GM12878 (cell line): ENCODE data around the gene DNAJC6. TPM values are rescaled to one million over a fixed set of nuclear protein-coding genes. Genes with fewer than 3 reads are reported as not detected.

Experiments used
- ATAC-seq: fragments of 200-7000 bp; cut with Tn5 transposase; 3 replicates; pipeline ENCODE4 v1.9.1; 2020; ENCODE audit warnings: mild to moderate bottlenecking, moderate library complexity
- BruUV-seq: library from RNA; stranded (reverse); fragments of 400-500 nt; replicated peaks from 2 replicates; lab custom pipeline; 2021; lab: Mats Ljungman, UMichigan
- CTCF ChIA-PET: fragments of 300-600 bp; sonication (Branson Sonifier 250); formaldehyde crosslinking; extraction: SDS; loops from one replicate; lab custom pipeline; 2021; ENCODE audit warnings: inconsistent platforms; lab: Yijun Ruan, JAX
- POLR2A ChIA-PET: fragments of 350-600 bp; formaldehyde crosslinking; extraction: SDS; loops from one replicate; lab custom pipeline; 2021; ENCODE audit warnings: inconsistent platforms; lab: Charles Lee
- RAD21 ChIA-PET: fragments of 300-600 bp; sonication (Branson Sonifier 250); formaldehyde crosslinking; loops from one replicate; lab custom pipeline; 2023; ENCODE audit warnings: antibody characterized with exemption; ENCODE audit not compliant: unreplicated experiment; lab: Charles Lee
- SMC1A ChIA-PET: fragments of 300-600 bp; sonication (Branson Sonifier 250); formaldehyde crosslinking; loops from one replicate; lab custom pipeline; 2023; ENCODE audit not compliant: unreplicated experiment, uncharacterized antibody; lab: Charles Lee
- DNase-seq: peaks from one replicate; pipeline ENCODE4 v3.0.0-alpha.2; 2011; ENCODE audit warnings: low read depth, low spot score
- FAIRE-seq: peaks from 3 replicates; lab custom pipeline; 2011; peaks lifted over from hg19 to GRCh38; lab: Jason Lieb, UNC
- H2AFZ ChIP-seq: 2 replicates; pipeline ENCODE4 v1.6.0; 2011; ENCODE audit warnings: low read depth, low read length, control low read depth; ENCODE audit not compliant: control insufficient read depth
- H3K27ac ChIP-seq: 2 replicates; pipeline ENCODE4 v1.5.1; 2011; ENCODE audit warnings: control low read depth; ENCODE audit not compliant: control insufficient read depth, insufficient read depth
- H3K27me3 ChIP-seq, 2 experiments: replicated peaks in 1 of 2; 2 replicates each; pipeline versions ENCODE4 v1.6.0 to v1.6.1; 2011; ENCODE audit warnings: low read length in 1 of 2; ENCODE audit not compliant: control insufficient read depth in 2 of 2, insufficient read depth in 2 of 2
- H3K36me3 ChIP-seq, 2 experiments: 2 replicates each; pipeline ENCODE4 v1.5.1; 2011; ENCODE audit warnings: low read length in 1 of 2; ENCODE audit not compliant: control insufficient read depth in 2 of 2, insufficient read depth in 2 of 2
- H3K4me1 ChIP-seq: 2 replicates; pipeline ENCODE4 v1.6.1; 2011; ENCODE audit warnings: mild to moderate bottlenecking, low read length, moderate library complexity, mixed read lengths; ENCODE audit not compliant: control insufficient read depth, insufficient read depth
- H3K4me2 ChIP-seq: 2 replicates; pipeline ENCODE4 v1.6.0; 2011; ENCODE audit warnings: control low read depth; ENCODE audit not compliant: control insufficient read depth, insufficient read depth
- H3K4me3 ChIP-seq: fragments of 200-600 bp; sonication (generic); 2 replicates; pipeline ENCODE4 v1.5.1; 2016
- H3K79me2 ChIP-seq: 2 replicates; pipeline ENCODE4 v1.6.0; 2011; ENCODE audit warnings: low read length; ENCODE audit not compliant: control insufficient read depth, insufficient read depth
- H3K9ac ChIP-seq: 2 replicates; pipeline ENCODE4 v1.8.0; 2011; ENCODE audit warnings: low read length, control low read depth, mixed read lengths; ENCODE audit not compliant: control insufficient read depth, insufficient read depth
- H3K9me3 ChIP-seq: replicated peaks from 3 replicates; pipeline ENCODE4 v1.5.1; 2011; ENCODE audit warnings: mild to moderate bottlenecking, low read length; ENCODE audit not compliant: control insufficient read depth, insufficient read depth
- H4K20me1 ChIP-seq: 2 replicates; pipeline ENCODE4 v1.6.0; 2011; ENCODE audit not compliant: control insufficient read depth, insufficient read depth
- CEBPB ChIP-seq, 2 experiments: fragments of 150-350 bp in 1 of 2; IDR thresholded peaks; 2 replicates each; pipeline ENCODE4 v1.6.1; 2012 to 2014; ENCODE audit warnings: low read depth in 2 of 2, low read length in 2 of 2, borderline replicate concordance in 1 of 2, inconsistent platforms in 1 of 2
- FOXM1 ChIP-seq: IDR thresholded peaks from 2 replicates; pipeline ENCODE4 v1.6.1; 2012; ENCODE audit warnings: low read depth, mild to moderate bottlenecking, inconsistent platforms, low read length, moderate library complexity
- MTA3 ChIP-seq: IDR thresholded peaks from 2 replicates; pipeline ENCODE4 v1.6.1; 2012; ENCODE audit warnings: low read length, inconsistent platforms, borderline replicate concordance
- NFYB ChIP-seq: IDR thresholded peaks from 2 replicates; pipeline ENCODE4 v1.6.1; 2011; ENCODE audit warnings: low read depth, mild to moderate bottlenecking, low read length, improper control_type of control experiment, moderate library complexity; ENCODE audit not compliant: insufficient read depth
- POLR2AphosphoS2 ChIP-seq: IDR thresholded peaks from 2 replicates; pipeline ENCODE4 v1.6.1; 2011; ENCODE audit warnings: low read depth, mild to moderate bottlenecking, low read length, improper control_type of control experiment, moderate library complexity
- RCOR1 ChIP-seq: conservative IDR thresholded peaks from 2 replicates; pipeline ENCODE4 v1.6.1; 2012; ENCODE audit warnings: low read depth, low read length, improper control_type of control experiment
- RELA ChIP-seq: fragments of 450-650 bp; IDR thresholded peaks from 2 replicates; pipeline ENCODE4 v1.8.0; 2014; ENCODE audit warnings: borderline replicate concordance; ENCODE audit not compliant: partially characterized antibody
- SPI1 ChIP-seq: IDR thresholded peaks from 2 replicates; pipeline ENCODE4 v1.6.1; 2011; ENCODE audit warnings: low read depth, mild to moderate bottlenecking, low read length, moderate library complexity, borderline replicate concordance; ENCODE audit not compliant: insufficient read depth
- SREBF1 ChIP-seq: IDR thresholded peaks from 2 replicates; pipeline ENCODE4 v1.6.1; 2012; ENCODE audit warnings: mild to moderate bottlenecking, low read length
- STAT3 ChIP-seq: IDR thresholded peaks from 2 replicates; pipeline ENCODE4 v1.6.1; 2011; ENCODE audit warnings: low read depth, low read length, improper control_type of control experiment
- TARDBP ChIP-seq: IDR thresholded peaks from 2 replicates; pipeline ENCODE4 v1.6.1; 2016; ENCODE audit warnings: borderline replicate concordance
- YY1 ChIP-seq: IDR thresholded peaks from 2 replicates; pipeline ENCODE4 v1.6.1; 2011; ENCODE audit warnings: low read depth, mild to moderate bottlenecking, low read length
- ZBED1 ChIP-seq: IDR thresholded peaks from 2 replicates; pipeline ENCODE4 v1.6.1; 2016; ENCODE audit warnings: borderline replicate concordance
- ZNF274 ChIP-seq: IDR thresholded peaks from one replicate; pipeline ENCODE4 v1.8.0; 2011; ENCODE audit not compliant: insufficient read length, insufficient read depth
- WGBS: methylation state at CpG from one replicate; pipeline ENCODE4 v1.1.6; 2016; ENCODE audit warnings: low lambda C conversion rate; ENCODE audit not compliant: insufficient replicate concordance, insufficient coverage; ENCODE audit errors: missing lambda C conversion rate; 5-methylcytosine and 5-hydroxymethylcytosine counted together
- in situ Hi-C: fragments of 300-500 bp; cut with MboI; formaldehyde crosslinking; loops from 9 replicates; pipeline ENCODE4 v1.14.3; 2018; ENCODE audit warnings: mixed read lengths
- intact Hi-C: fragments of 100-400 bp; cut with micrococcal nuclease; formaldehyde crosslinking; loops from one replicate; pipeline ENCODE4 v1.14.2; 2022; ENCODE audit not compliant: unreplicated experiment
- polyA plus RNA-seq, 11 experiments: library from polyadenylated mRNA; depleted of rRNA in 4 of 11; unstranded in 6 of 11; stranded (reverse) in 5 of 11; fragments of >200 nt; fragmentation: Nextera tagmentation in 4 of 11; fragmentation: Illumina TruSeq in 1 of 11; extraction: Ambion mirVana in 4 of 11; extraction: Trizol in 1 of 11; gene quantifications; 1 replicate in 1 of 11; 2 replicates in 10 of 11; pipeline versions ENCODE4 v1.2.1 to v1.2.3, GENCODE V29; 2011 to 2016; ENCODE audit warnings: inconsistent platforms in 2 of 11, missing spikeins in 2 of 11, low read depth in 1 of 11
- total RNA-seq, 4 experiments: library from RNA; depleted of rRNA in 3 of 4; stranded (reverse); fragments of >200 nt in 3 of 4; fragmentation: Illumina TruSeq in 1 of 4; extraction: Trizol in 1 of 4; gene quantifications; 2 replicates each; pipeline versions ENCODE4 v1.2.1 to v1.2.3, GENCODE V29; 2013 to 2021
- TF ChIP-seq, protein P1 (sequence below): IDR thresholded peaks from 2 replicates; pipeline ENCODE4 v1.6.1; 2011; ENCODE audit warnings: low read depth, mild to moderate bottlenecking, low read length, moderate library complexity, borderline replicate concordance; ENCODE audit errors: extremely low read depth
- TF ChIP-seq, protein P2 (sequence below): fragments of 450-650 bp; IDR thresholded peaks from 2 replicates; pipeline ENCODE4 v1.6.1; 2017; ENCODE audit warnings: mild to moderate bottlenecking, moderate library complexity
- TF ChIP-seq, protein P3 (sequence below): fragments of 450-650 bp; IDR thresholded peaks from 2 replicates; pipeline ENCODE4 v1.6.1; 2017; ENCODE audit warnings: borderline replicate concordance

DNAJC6 gene
- total and polyA plus RNA-seq, 10 of the 15 experiments (the other 5 are each of a cell fraction or from before 2014, with no cell fraction given): 0.08 to 4.3 (median 2.7) TPM

DNA sequence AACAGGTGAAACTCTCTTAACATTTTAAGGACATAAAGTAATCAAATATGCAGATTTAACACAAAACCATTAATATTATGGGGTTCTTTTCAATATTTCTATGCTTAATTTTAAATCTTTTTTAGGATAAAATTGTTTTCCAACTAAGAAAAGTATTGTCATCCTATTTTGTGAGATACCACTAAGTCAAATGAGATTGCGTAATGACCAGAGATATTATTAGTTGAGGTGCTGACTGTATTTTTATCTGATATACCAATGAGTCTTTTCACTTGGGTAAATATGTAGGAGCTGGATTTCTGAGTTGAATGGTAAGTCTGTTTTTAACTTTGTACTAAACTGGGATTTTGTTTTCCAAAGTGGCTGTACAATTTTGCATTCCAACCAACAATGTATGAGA lies 136.5 kb downstream of the DNAJC6 start:
- Histone ChIP-seq H3K4me1 (no peaks in the 10 kb centered on the region), H3K4me3 (no peak overlapping the region), H3K27ac (no peak overlapping the region), H3K79me2 (no peaks in the 10 kb centered on the region), H3K9me3 (no peaks in the 10 kb centered on the region), H3K4me2 (no peak overlapping the region), H3K27me3 (no peaks in the 10 kb centered on the region), H4K20me1 (no peaks in the 10 kb centered on the region), H3K9ac (no peak overlapping the region), H2AFZ (no peak overlapping the region)
- POLR2A ChIA-PET: no interaction called here
- intact Hi-C loops (no loop called here), in situ Hi-C loops (no loop called here)
- no peak for ATAC-seq
- 95% methylated on average over 1 of the region's 1 CpG for WGBS
- SMC1A ChIA-PET: no interaction called here
- RAD21 ChIA-PET: interaction anchor here (0.5 kb wide), 1 partner anchor 949 kb away, joined by 3 read pairs; no protein-coding TSS in a partner anchor
- no TSS peak for BruUV-seq
- CTCF ChIA-PET: no interaction called here
- no peak for FAIRE-seq
- TF ChIP-seq SREBF1 (no peak), FOXM1 (no peak), TARDBP (no peak), YY1 (no peak), SPI1 (no peak), RELA (no peak), ZNF274 (no peak), ZBED1 (no peak), RCOR1 (no peak), CEBPB (IDR thresholded peaks at IDR 0.05; ENCODE audit: borderline replicate concordance in 1 of 2, low read depth in 2 of 2, low read length in 2 of 2) (no peak), STAT3 (no peak), NFYB (no peak), MTA3 (no peak), POLR2AphosphoS2 (no peak)
- TF ChIP-seq, protein P1, sequence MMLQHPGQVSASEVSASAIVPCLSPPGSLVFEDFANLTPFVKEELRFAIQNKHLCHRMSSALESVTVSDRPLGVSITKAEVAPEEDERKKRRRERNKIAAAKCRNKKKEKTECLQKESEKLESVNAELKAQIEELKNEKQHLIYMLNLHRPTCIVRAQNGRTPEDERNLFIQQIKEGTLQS: no peak
- TF ChIP-seq, protein P2, sequence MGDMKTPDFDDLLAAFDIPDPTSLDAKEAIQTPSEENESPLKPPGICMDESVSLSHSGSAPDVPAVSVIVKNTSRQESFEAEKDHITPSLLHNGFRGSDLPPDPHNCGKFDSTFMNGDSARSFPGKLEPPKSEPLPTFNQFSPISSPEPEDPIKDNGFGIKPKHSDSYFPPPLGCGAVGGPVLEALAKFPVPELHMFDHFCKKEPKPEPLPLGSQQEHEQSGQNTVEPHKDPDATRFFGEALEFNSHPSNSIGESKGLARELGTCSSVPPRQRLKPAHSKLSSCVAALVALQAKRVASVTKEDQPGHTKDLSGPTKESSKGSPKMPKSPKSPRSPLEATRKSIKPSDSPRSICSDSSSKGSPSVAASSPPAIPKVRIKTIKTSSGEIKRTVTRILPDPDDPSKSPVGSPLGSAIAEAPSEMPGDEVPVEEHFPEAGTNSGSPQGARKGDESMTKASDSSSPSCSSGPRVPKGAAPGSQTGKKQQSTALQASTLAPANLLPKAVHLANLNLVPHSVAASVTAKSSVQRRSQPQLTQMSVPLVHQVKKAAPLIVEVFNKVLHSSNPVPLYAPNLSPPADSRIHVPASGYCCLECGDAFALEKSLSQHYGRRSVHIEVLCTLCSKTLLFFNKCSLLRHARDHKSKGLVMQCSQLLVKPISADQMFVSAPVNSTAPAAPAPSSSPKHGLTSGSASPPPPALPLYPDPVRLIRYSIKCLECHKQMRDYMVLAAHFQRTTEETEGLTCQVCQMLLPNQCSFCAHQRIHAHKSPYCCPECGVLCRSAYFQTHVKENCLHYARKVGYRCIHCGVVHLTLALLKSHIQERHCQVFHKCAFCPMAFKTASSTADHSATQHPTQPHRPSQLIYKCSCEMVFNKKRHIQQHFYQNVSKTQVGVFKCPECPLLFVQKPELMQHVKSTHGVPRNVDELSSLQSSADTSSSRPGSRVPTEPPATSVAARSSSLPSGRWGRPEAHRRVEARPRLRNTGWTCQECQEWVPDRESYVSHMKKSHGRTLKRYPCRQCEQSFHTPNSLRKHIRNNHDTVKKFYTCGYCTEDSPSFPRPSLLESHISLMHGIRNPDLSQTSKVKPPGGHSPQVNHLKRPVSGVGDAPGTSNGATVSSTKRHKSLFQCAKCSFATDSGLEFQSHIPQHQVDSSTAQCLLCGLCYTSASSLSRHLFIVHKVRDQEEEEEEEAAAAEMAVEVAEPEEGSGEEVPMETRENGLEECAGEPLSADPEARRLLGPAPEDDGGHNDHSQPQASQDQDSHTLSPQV: no peak
- TF ChIP-seq, protein P3, sequence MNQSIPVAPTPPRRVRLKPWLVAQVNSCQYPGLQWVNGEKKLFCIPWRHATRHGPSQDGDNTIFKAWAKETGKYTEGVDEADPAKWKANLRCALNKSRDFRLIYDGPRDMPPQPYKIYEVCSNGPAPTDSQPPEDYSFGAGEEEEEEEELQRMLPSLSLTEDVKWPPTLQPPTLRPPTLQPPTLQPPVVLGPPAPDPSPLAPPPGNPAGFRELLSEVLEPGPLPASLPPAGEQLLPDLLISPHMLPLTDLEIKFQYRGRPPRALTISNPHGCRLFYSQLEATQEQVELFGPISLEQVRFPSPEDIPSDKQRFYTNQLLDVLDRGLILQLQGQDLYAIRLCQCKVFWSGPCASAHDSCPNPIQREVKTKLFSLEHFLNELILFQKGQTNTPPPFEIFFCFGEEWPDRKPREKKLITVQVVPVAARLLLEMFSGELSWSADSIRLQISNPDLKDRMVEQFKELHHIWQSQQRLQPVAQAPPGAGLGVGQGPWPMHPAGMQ: no peak
- TF ChIP-seq, all 136 proteins: peak for 0
- no peaks in the 10 kb centered on the region for H3K36me3 ChIP-seq
- no peak for DNase-seq
